Effector memory CD4-positive, alpha-beta T cell (primary cell): ENCODE data around the gene UBE2I.
A peak's percentile ranks its signal among the peaks of the same experiment; 100 is the strongest.
"Not testable (repeated sequence)": the region's sequence is repeated elsewhere in the genome, so short reads cannot be mapped to it uniquely, and the experiment has no call there.

Experiments used
- DNase-seq, 3 donors: peaks; one replicate each; pipeline ENCODE4 v3.0.0-alpha.2; 2020
- H3K27ac ChIP-seq: 2 replicates; pipeline ENCODE4 v1.7.0; 2013; ENCODE audit warnings: mild to moderate bottlenecking, low read length, moderate library complexity; ENCODE audit not compliant: insufficient read depth, poor library complexity, severe bottlenecking
- H3K27me3 ChIP-seq: replicated peaks from 2 replicates; pipeline ENCODE4 v1.7.0; 2013; ENCODE audit warnings: mild to moderate bottlenecking, low read length; ENCODE audit not compliant: insufficient read depth, control insufficient read depth, poor library complexity, severe bottlenecking
- H3K36me3 ChIP-seq: 2 replicates; pipeline ENCODE4 v1.7.0; 2013; ENCODE audit warnings: mild to moderate bottlenecking, low read length, moderate library complexity; ENCODE audit not compliant: control insufficient read depth, insufficient read depth
- H3K4me1 ChIP-seq: 2 replicates; pipeline ENCODE4 v1.7.0; 2013; ENCODE audit warnings: low read length, mild to moderate bottlenecking; ENCODE audit not compliant: control insufficient read depth, insufficient read depth, poor library complexity, severe bottlenecking
- H3K4me3 ChIP-seq: 2 replicates; pipeline ENCODE4 v1.7.0; 2013; ENCODE audit warnings: low read length, low read depth, mild to moderate bottlenecking; ENCODE audit not compliant: insufficient read depth, poor library complexity, severe bottlenecking
- H3K9me3 ChIP-seq: 2 replicates; pipeline ENCODE4 v1.7.0; 2013; ENCODE audit warnings: mild to moderate bottlenecking, low read length, moderate library complexity; ENCODE audit not compliant: control insufficient read depth

The UBE2I gene

DNA sequence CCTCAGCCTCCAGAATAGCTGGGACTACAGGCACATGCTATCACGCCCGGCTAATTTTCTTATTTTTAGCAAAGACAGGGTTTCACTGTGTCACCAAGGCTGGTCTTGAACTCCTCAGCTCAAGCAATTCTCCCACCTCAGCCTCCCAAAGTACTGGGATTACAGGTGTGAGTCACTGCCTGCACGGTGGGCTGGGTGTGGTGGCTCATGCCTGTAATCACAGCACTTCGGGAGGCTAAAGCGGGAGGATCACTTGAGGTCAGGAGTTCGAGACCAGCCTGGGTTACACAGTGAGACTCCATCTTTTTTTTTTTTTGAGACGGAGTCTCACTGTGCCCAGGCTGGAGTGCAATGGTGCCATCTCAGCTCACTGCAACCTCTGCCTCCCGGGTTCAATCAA, 16.6 kb upstream of the UBE2I start:
- H3K9me3 ChIP-seq, DNase-seq, H3K27ac ChIP-seq, H3K4me1 ChIP-seq, H3K4me3 ChIP-seq, H3K36me3 ChIP-seq: not testable (repeated sequence)
- H3K27me3 ChIP-seq: peaks cover 10% of the 10 kb centered on the region

DNA sequence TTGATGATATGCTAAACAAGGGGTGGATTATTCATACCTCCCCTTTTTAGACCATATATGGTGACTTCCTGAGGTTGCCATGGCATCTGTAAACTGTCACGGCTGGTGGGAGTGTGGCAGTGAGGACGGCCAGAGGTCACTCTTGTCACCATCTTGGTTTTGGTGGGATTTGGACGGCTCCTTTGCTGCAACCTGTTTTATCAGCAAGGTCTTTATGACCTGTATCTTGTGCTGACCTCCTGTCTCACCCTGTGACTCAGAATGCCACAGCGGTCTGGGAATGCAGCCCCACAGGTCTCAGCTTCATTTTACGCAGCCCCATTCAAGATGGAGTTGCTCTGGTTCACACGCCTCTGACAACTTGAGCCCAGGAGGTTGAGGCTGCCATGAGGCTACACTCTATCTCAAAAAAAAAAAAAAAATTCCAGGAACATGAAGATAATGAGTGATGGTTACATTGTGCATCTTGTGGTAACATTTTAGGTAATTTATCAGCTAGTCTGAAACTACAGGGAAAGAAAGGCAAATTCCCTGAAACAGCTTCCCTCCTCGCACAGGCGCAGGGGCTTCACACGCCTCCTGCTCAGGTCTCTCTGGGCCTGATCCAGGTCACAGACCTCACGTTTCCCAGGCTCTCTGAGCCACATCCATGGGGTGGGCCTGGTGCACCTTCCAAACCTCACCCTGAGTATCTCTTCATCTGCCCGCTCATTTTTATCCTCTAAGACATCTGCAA, 15.3 kb upstream of the UBE2I start:
- Histone ChIP-seq H3K27ac (no peak overlapping the region), H3K36me3 (no peaks in the 10 kb centered on the region), H3K27me3 (peaks cover 3% of the 10 kb centered on the region), H3K9me3 (no peaks in the 10 kb centered on the region), H3K4me1 (peaks cover 3% of the 10 kb centered on the region), H3K4me3 (no peak overlapping the region)
- no peak for DNase-seq

DNA sequence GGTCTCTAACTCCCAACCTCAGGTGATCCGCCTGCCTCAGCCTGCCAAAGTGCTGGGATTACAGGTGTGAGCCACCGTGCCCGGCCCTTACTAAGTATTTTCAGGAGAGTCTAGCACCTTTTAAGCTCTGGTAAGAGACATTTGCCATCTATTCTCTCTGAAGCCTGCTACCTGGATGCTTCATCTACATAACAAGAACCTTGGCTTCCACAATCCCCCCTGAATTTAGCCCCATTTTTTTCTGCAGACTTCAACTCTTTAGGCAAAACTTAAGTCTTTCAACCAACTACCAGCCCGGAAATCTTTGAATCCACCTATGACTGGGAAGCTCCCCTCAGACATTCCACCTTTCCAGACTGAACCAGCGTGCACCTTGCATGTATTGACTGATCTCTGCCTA, 14.0 kb upstream of the UBE2I start:
- no peaks in the 10 kb centered on the region for H3K9me3 ChIP-seq
- no peak overlapping the region for H3K4me3 ChIP-seq
- peaks cover under 1% of the 10 kb centered on the region for H3K4me1 ChIP-seq
- no peak overlapping the region for H3K27ac ChIP-seq
- H3K27me3 ChIP-seq: no peaks in the 10 kb centered on the region
- H3K36me3 ChIP-seq: no peaks in the 10 kb centered on the region
- DNase-seq: no peak

- not testable (repeated sequence) for H3K27me3 ChIP-seq, H3K27ac ChIP-seq, H3K4me3 ChIP-seq, DNase-seq, H3K9me3 ChIP-seq, H3K36me3 ChIP-seq, H3K4me1 ChIP-seq
Measured at GRCh38 chr16:1296688-1297017, 12.8 kb upstream of the UBE2I start.

- no peaks in the 10 kb centered on the region for H3K36me3 ChIP-seq
- peaks cover 10% of the 10 kb centered on the region for H3K4me1 ChIP-seq
- no peaks in the 10 kb centered on the region for H3K9me3 ChIP-seq
- H3K27me3 ChIP-seq: no peaks in the 10 kb centered on the region
- no peak overlapping the region for H3K4me3 ChIP-seq
- no peak overlapping the region for H3K27ac ChIP-seq
- DNase-seq: no peak
Measured at GRCh38 chr16:1297018-1297696, 12.3 kb upstream of the UBE2I start.

GRCh38 chr16:1298406-1298805, 11.0 kb upstream of the UBE2I start:
- DNase-seq: no peak
- Histone ChIP-seq H3K36me3 (no peaks in the 10 kb centered on the region), H3K27me3 (no peaks in the 10 kb centered on the region), H3K4me3 (no peak overlapping the region), H3K4me1 (peaks cover 10% of the 10 kb centered on the region), H3K27ac (no peak overlapping the region), H3K9me3 (no peaks in the 10 kb centered on the region)

DNA sequence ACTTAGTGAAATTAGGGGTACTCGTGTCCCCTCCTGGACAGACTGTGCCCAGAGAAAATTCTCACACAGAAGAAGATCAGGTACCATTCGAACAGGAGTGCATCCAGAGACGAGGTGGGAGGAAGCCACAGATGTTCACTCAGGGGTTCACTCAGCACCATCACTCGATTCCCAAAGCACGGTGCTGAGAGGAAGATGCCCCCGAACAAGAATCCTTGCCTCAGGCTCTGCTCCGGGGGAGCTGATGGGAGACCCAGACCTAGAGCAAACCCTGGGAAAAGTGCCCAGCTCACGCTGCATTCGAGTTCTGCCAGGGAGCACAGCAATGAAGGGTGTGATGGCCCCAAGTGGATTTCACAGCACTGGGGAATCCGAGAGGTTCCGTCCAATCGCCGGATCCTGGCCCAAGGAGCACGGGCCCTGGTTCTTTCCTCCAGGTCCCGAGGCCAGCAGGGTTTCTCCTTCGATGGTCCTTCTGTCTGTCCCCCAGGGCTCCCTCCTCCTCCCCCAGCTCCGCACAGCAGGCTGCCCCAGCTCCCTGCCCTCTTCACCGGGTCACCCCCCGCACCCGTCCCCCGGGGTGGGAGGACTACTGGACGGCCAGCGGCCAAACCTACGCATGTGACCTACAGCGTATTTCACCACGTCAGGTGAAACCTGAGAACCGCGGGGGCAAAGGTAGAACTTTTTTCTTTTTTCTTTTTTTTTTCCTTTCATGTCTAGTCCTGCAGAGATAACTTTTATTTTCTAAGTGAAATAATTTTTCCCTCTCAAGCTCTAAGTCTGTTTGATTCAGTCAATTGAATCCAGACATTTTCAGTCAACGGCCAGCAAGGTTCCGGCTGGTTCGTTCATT, 10.2 kb upstream of the UBE2I start:
- no peak for DNase-seq
- no peaks in the 10 kb centered on the region for H3K27me3 ChIP-seq
- no peak overlapping the region for H3K4me3 ChIP-seq
- H3K9me3 ChIP-seq: no peaks in the 10 kb centered on the region
- no peaks in the 10 kb centered on the region for H3K36me3 ChIP-seq
- peaks cover 19% of the 10 kb centered on the region for H3K4me1 ChIP-seq
- H3K27ac ChIP-seq: no peak overlapping the region

GRCh38 chr16:1299868-1300203, 9.6 kb upstream of the UBE2I start:
- Histone ChIP-seq H3K9me3 (no peaks in the 10 kb centered on the region), H3K4me1 (peaks cover 20% of the 10 kb centered on the region), H3K27ac (no peak overlapping the region), H3K36me3 (no peaks in the 10 kb centered on the region), H3K27me3 (no peaks in the 10 kb centered on the region), H3K4me3 (no peak overlapping the region)
- DNase-seq: no peak

DNA sequence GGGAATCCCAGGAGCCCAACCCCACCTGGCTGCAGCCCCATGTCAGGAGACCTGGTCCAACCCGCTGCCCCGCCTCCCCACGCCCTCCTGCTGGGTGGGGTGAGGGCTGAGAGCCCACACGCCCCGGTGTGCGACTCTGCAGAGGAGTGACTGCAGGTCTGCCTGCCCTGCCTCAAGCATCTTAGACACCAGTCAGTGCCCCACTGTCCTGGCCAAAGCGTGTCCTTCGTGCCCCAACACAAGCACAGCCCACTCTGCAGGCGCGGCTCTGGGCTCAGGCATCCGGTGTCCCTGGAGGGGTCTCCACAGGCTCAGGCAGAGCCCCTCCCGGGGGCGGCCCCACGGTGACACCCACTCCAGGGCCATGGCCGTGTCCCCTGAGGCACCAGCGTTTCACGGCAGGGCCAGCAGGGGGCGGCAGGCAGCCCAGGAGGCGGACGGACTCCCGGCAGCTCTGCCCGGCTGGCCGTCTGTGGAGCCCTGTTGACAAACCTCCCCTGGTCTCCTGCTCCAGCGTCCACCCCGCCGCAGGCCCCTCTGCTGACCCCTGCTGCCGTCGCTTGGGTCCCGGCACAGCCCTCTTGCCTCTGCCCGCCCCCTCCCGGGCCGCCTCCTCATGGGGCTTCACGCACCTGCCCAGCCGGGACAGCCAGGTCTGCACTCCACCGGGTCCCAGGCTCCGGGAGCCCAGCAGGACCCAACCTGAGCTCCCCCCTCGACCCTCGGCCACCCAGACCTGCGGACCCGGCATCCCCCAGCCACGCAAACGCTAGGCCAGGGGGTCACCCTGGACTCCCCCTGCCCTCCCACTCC, 8.6 kb upstream of the UBE2I start:
- Histone ChIP-seq H3K4me1 (peaks cover 20% of the 10 kb centered on the region), H3K36me3 (no peaks in the 10 kb centered on the region), H3K27me3 (no peaks in the 10 kb centered on the region), H3K4me3 (peak overlapping the region; percentile 28), H3K27ac (no peak overlapping the region), H3K9me3 (no peaks in the 10 kb centered on the region)
- peak; percentile 41 to 60 (median 51) for DNase-seq
